WTC11 (cell line): ENCODE data around the gene SMAD2. TPM values are rescaled to one million over a fixed set of nuclear protein-coding genes. Genes with fewer than 3 reads are reported as not detected.

Source experiments
- ATAC-seq: fragments of 200-7000 bp; cut with Tn5 transposase; 2 replicates; pipeline ENCODE4 v1.10.0; 2021; ENCODE audit warnings: mild to moderate bottlenecking, moderate library complexity
- CTCF ChIA-PET: fragments of 300-600 bp; sonication (Branson Sonifier 250); formaldehyde crosslinking; loops from one replicate; lab custom pipeline; 2021; ENCODE audit warnings: antibody characterized with exemption; lab: Charles Lee
- POLR2A ChIA-PET: fragments of 350-600 bp; sonication (Branson Sonifier 250); formaldehyde crosslinking; loops from one replicate; lab custom pipeline; 2021; ENCODE audit warnings: antibody characterized with exemption; lab: Charles Lee
- DNase-seq: peaks from one replicate; pipeline ENCODE4 v3.0.0; 2021; ENCODE audit warnings: low spot score
- H3K27ac Mint-ChIP-seq: 2 replicates; pipeline ENCODE4 v1.8.0; 2021; ENCODE audit warnings: mixed read lengths
- H3K27me3 Mint-ChIP-seq: 2 replicates; pipeline ENCODE4 v1.8.0; 2021; ENCODE audit warnings: low read depth, mild to moderate bottlenecking, moderate library complexity, mixed read lengths
- H3K36me3 Mint-ChIP-seq: 2 replicates; pipeline ENCODE4 v1.8.0; 2021; ENCODE audit warnings: mixed read lengths
- H3K4me1 Mint-ChIP-seq: 2 replicates; pipeline ENCODE4 v1.8.0; 2022; ENCODE audit warnings: mixed read lengths
- H3K4me3 Mint-ChIP-seq: 2 replicates; pipeline ENCODE4 v1.8.0; 2021; ENCODE audit warnings: mild to moderate bottlenecking, moderate library complexity, mixed read lengths
- H3K9me3 Mint-ChIP-seq: 2 replicates; pipeline ENCODE4 v1.8.0; 2021; ENCODE audit warnings: mixed read lengths
- AR ChIP-seq: fragments of 250-450 bp; sonication (Bioruptor Pico); IDR thresholded peaks from 2 replicates; pipeline ENCODE4 v1.9.0; 2021; ENCODE audit warnings: mild to moderate bottlenecking
- E2F4 ChIP-seq: sonication (generic); formaldehyde crosslinking; IDR thresholded peaks from 2 replicates; pipeline ENCODE4 v1.8.1; 2022; ENCODE audit warnings: low read depth, mild to moderate bottlenecking, moderate library complexity, missing genetic modification reagents, borderline replicate concordance
- ERG ChIP-seq: fragments of 250-450 bp; sonication (Bioruptor Pico); IDR thresholded peaks from 2 replicates; pipeline ENCODE4 v1.8.0; 2021; ENCODE audit warnings: mild to moderate bottlenecking
- FOXP1 ChIP-seq: sonication (generic); formaldehyde crosslinking; IDR thresholded peaks from 2 replicates; pipeline ENCODE4 v1.8.0; 2022; ENCODE audit warnings: missing genetic modification reagents, mild to moderate bottlenecking, moderate library complexity, borderline replicate concordance
- HMGA2 ChIP-seq: fragments of 250-450 bp; sonication (Bioruptor Pico); IDR thresholded peaks from 2 replicates; pipeline ENCODE4 v1.4.0; 2021; ENCODE audit warnings: mild to moderate bottlenecking, moderate library complexity
- JAZF1 ChIP-seq: fragments of 250-450 bp; sonication (Bioruptor Pico); IDR thresholded peaks from 2 replicates; pipeline ENCODE4 v1.9.0; 2021; ENCODE audit warnings: moderate library complexity, mild to moderate bottlenecking, inconsistent platforms
- MLX ChIP-seq: sonication (generic); formaldehyde crosslinking; IDR thresholded peaks from 2 replicates; pipeline ENCODE4 v1.8.1; 2023; ENCODE audit warnings: mild to moderate bottlenecking, missing genetic modification reagents, moderate library complexity
- NFE2L1 ChIP-seq: sonication (generic); formaldehyde crosslinking; IDR thresholded peaks from 2 replicates; pipeline ENCODE4 v1.8.1; 2023; ENCODE audit warnings: missing genetic modification reagents
- NFYB ChIP-seq: sonication (generic); formaldehyde crosslinking; conservative IDR thresholded peaks from 2 replicates; pipeline ENCODE4 v1.8.0; 2022; ENCODE audit warnings: low read depth, missing genetic modification reagents
- RORB ChIP-seq: fragments of 250-450 bp; sonication (Bioruptor Pico); IDR thresholded peaks from 2 replicates; pipeline ENCODE4 v1.9.0; 2021; ENCODE audit warnings: mild to moderate bottlenecking
- TCF7 ChIP-seq: sonication (generic); formaldehyde crosslinking; IDR thresholded peaks from 2 replicates; pipeline ENCODE4 v1.8.0; 2022; ENCODE audit warnings: mild to moderate bottlenecking, low read depth, missing genetic modification reagents, moderate library complexity
- USF2 ChIP-seq: sonication (generic); formaldehyde crosslinking; IDR thresholded peaks from 2 replicates; pipeline ENCODE4 v1.8.1; 2023; ENCODE audit warnings: mild to moderate bottlenecking, missing genetic modification reagents, moderate library complexity
- ZNF281 ChIP-seq: sonication (generic); formaldehyde crosslinking; IDR thresholded peaks from 2 replicates; pipeline ENCODE4 v1.8.0; 2023; ENCODE audit warnings: mild to moderate bottlenecking, missing genetic modification reagents
- ZNF416 ChIP-seq: fragments of 250-450 bp; sonication (Bioruptor Pico); IDR thresholded peaks from 2 replicates; pipeline ENCODE4 v1.9.0; 2021; ENCODE audit warnings: mild to moderate bottlenecking, inconsistent platforms
- total RNA-seq: library from RNA; stranded (reverse); gene quantifications from 3 replicates; pipeline ENCODE4 v1.2.3, GENCODE V29; 2021

Gene SMAD2
- total RNA-seq, 1 experiment from 2014 or later, result 104 TPM

GRCh38 chr18:47950511-47950910 lies 20.1 kb upstream of the SMAD2 start (continued):
- TF ChIP-seq USF2 (CRISPR knock-in tag), result no peak

GRCh38 chr18:47949202-47949601 lies 18.7 kb upstream of the SMAD2 start:
- POLR2A ChIA-PET, result no interaction called here
- TF ChIP-seq TCF7 (no peak), MLX (no peak), USF2 (CRISPR knock-in tag) (no peak), ERG (no peak), ZNF416 (CRISPR knock-in tag) (no peak), E2F4 (CRISPR knock-in tag) (no peak), AR (CRISPR knock-in tag) (no peak), FOXP1 (CRISPR knock-in tag) (no peak), NFYB (CRISPR knock-in tag) (no peak), NFE2L1 (CRISPR knock-in tag) (no peak)
- CTCF ChIA-PET, result interaction anchor here (1.3 kb wide), 1 partner anchor 49 kb away, joined by 3 read pairs; no protein-coding TSS in a partner anchor

GRCh38 chr18:47946889-47947288 lies 16.4 kb upstream of the SMAD2 start:
- ChIA-PET POLR2A (no interaction called here), CTCF (interaction anchor here (0.7 kb wide), 1 partner anchor 14 kb away, joined by 3 read pairs; no protein-coding TSS in a partner anchor)
- Mint-ChIP-seq H3K27me3 (no peaks in the 10 kb centered on the region), H3K36me3 (no peaks in the 10 kb centered on the region; the same call in 1 of the 2 replicates), H3K4me3 (no peak overlapping the region), H3K4me1 (no peaks in the 10 kb centered on the region), H3K27ac (no peak overlapping the region), H3K9me3 (peaks cover 27% of the 10 kb centered on the region)
- no peak for DNase-seq
- TF ChIP-seq HMGA2 (CRISPR knock-in tag) (no peak), JAZF1 (CRISPR knock-in tag) (no peak), ZNF281 (CRISPR knock-in tag) (no peak), RORB (no peak)
- no peak for ATAC-seq

More at GRCh38 chr18:47949202-47949601, 18.7 kb upstream of the SMAD2 start:
- Mint-ChIP-seq H3K9me3 (peaks cover 15% of the 10 kb centered on the region), H3K27me3 (no peaks in the 10 kb centered on the region), H3K4me1 (peaks cover 6% of the 10 kb centered on the region), H3K4me3 (no peak overlapping the region), H3K36me3 (no peaks in the 10 kb centered on the region; the same call in 1 of the 2 replicates), H3K27ac (no peak overlapping the region)
- DNase-seq, result no peak
- no peak for ATAC-seq
